Activated gamma-delta T cell (primary cell): Measurements from ENCODE around the gene IQGAP2.

Experiments
- DNase-seq: peaks from one replicate; lab custom pipeline; 2025; lab: John Stamatoyannopoulos, UW

The IQGAP2 gene

DNA sequence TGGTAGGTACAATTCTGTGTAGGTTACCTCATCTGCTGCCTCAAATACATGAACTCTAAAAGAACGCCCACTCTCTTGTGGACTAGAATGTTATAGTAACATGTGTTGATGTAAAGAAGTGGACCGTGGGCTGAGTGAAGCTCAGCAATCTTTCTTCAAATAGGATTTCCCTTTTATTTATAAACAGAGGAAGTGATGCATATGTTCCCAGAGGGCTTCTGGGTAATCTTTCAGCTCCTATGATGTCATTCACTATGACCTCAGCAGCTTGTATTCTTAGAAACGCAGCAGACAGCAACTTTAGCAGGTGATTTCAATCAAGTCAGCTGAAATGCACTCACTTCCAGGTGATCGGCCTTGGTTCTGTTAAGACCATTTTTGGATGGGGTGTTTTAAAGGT lies 205.7 kb downstream of the IQGAP2 start:
- no peak for DNase-seq

- no peak for DNase-seq
Measured at GRCh38 chr5:76610196-76610595, 207.1 kb downstream of the IQGAP2 start.

DNA sequence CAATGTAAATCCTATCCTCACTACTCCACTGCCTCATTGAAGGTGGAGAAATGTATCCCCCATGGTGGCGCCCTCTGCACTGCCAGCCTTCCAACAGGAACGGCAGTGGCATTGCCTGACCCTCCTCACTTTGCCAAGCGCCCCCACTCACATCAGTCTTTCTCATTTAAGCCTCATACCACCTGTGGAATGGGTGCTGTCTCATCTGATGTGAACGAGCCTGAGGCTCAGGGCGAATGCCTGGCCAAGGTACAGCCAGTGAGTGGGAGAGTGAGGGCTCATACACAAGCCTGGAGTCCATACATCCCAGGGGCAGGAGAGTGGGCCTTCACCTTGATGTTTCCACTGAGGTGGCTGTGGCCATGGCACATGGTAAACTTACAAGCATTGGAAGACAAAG lies 209.9 kb downstream of the IQGAP2 start:
- no peak for DNase-seq

DNA sequence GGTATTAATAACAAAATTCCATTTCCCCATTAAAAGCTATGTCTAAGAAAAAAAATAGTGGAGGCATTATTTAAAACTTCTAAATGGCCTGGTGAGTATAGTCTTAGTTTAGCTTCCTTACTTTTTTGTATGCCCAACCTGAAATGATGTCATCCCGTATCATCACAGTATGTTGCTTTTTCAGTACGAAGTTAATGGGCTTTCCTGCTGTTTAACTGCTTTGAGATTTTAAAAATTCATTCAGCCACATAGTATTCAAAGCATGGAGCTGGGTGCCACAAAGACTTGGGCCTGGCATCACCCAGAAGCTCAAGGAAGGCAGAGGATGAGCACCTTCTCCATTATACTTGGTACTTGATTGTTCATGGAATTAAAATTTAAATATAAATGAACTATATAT lies 212.7 kb downstream of the IQGAP2 start:
- DNase-seq, result no peak

DNA sequence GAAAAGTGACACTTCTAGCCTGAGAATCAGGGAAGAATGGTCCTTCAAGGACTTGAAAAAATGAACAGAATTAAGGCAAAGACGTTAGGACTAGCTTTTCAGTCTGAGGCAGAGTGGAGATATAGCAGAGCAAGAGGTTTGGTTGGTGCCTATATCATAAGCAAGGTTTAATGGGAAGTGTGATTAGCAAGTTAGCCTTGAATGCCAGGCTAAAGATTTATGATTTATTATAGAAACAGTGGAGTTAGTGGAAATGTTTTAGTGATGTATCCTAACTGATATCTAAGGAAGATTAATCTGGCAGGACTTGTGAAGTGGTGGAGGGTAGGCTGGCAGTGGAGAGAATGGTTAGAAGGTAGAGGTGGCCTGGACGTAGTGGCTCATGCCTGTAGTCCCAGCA lies 213.1 kb downstream of the IQGAP2 start:
- no peak for DNase-seq

DNA sequence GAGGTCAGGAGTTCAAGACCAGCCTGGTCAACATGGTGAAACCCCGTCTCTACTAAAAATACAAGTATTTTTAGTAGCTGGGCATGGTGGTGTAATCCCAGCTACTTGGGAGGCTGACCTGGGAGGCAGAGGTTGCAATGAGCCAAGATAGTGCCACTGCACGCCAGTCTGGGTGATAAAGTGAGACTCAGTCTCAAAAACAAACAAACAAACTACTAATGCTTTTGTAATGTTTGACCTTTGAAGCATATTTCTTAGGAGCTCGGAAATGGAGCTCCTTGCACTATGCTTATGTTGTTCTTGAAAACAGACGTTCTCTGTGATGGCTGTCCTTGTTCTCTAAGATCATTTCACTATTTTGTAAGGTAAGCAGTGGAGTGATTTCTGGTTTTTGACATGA lies 214.1 kb downstream of the IQGAP2 start:
- DNase-seq, result no peak

- no peak for DNase-seq
Measured at GRCh38 chr5:76617675-76618074, 214.6 kb downstream of the IQGAP2 start.

- no peak for DNase-seq
Measured at GRCh38 chr5:76620166-76620565, 217.1 kb downstream of the IQGAP2 start.

DNA sequence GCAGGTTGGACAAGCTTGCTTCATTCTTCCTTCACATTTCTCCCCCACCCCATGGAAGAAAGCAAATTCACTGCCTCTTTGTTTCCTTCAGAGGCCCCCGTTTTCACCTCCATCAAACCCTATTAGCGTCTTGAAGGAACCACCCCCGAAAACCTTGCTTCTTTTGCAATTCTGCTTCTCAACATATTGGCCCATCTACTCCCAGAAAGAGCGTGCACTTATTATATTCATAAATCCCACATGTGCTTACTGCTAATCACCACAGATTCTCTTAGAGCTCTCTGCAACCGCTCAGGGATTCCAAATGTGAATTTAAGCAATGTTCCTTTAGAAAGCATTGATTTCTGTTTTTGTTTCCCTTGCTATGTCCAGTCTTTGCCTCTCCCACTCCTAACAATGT lies 219.0 kb downstream of the IQGAP2 start:
- no peak for DNase-seq

DNA sequence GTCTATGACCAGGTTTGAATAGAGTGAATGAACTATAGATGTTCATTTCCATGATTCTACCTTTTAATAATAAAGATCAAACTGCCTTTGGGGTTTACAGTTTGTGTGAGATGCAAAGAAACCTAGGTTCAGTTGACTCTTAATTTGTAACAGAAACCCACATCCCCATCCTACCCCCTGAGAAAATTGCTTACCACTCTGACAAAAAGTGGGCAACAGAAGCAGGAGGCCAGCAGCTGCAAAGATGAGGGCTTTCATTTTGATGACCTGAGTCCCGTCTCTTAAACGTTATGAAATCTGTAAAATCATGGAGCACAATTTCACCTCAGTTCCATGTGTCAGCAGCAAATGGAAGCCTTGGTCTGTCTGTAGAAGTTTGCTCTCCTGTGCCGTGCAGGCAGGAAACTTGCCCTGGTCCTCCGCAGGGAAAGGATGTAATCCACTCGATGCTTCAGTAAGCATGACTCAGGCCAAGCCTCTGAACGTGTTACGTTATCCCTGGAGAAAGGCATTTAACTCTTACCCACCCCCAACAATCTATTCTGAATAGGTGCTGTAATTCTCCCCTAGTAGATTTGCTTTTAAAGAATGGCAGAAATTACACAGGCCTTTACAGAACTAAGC lies 220.0 kb downstream of the IQGAP2 start, which contains the start of gene F2RL2:
Gene F2RL2 (minus strand): TSS at position 431 of the 624 bp plus-strand sequence. CDS start 173 bp downstream, at position 258.
- no peak for DNase-seq

- no peak for DNase-seq
Measured at GRCh38 chr5:76625087-76625815, 222.2 kb downstream of the IQGAP2 start.

DNA sequence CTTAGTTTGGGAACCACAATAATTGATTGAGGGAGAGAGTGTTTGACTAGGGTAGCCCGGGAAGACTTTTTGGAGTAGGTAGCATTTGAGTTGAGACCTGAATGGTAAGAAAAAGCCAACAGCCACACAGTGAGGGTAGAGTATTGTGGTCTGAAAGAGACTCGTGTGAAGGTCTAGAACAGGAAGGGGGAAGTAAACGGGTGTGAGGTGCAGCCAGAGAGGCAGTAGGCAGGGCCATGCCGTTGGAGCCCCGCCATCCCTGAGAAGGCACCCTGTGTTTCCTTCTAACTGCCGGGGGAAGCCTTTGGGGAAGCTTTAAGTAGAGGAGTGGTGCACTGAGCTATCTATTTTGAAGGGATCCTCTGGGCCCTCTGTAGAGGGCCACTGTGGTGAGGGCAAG lies 223.7 kb downstream of the IQGAP2 start:
- peak; percentile 8 for DNase-seq

GRCh38 chr5:76634661-76635060 lies 231.6 kb downstream of the IQGAP2 start:
- no peak for DNase-seq

DNA sequence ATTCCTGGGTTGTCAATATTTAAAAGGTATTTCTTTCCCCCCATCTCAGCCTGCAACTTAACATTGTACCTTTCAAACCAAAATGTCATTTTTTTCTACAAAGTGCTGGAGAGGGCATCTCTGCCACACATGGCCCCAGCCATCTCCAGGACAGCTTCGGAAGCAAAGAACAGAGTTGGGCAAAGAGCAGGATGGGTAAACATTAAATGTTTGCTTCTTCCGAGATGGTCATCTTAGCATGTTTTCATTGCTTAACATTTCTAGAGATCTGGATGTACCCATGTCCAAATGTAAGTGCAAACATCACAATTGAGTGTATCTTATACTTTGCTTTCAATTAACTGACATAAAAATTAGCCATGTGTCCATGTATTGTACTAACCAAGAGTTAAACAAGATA lies 234.4 kb downstream of the IQGAP2 start:
- DNase-seq, result no peak

DNA sequence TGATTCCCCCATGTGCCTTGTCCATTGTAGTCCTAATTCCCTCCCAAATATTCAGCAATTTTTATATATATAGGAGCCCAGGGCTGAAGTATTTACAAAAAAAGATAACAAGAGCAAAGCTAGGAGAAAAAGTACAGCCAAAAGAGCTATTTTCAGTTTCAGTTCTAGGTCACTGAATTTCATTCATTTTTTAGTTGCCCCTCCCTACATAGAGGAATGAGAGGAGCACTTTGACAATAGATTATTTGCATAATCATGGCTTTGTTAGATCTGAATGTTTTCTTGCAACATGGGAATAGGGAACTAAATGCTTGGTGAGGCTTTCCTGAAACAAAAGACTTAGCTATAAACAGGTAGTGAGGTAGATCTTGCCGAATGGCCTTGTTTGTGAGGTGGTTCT lies 235.4 kb downstream of the IQGAP2 start:
- DNase-seq, result no peak

DNA sequence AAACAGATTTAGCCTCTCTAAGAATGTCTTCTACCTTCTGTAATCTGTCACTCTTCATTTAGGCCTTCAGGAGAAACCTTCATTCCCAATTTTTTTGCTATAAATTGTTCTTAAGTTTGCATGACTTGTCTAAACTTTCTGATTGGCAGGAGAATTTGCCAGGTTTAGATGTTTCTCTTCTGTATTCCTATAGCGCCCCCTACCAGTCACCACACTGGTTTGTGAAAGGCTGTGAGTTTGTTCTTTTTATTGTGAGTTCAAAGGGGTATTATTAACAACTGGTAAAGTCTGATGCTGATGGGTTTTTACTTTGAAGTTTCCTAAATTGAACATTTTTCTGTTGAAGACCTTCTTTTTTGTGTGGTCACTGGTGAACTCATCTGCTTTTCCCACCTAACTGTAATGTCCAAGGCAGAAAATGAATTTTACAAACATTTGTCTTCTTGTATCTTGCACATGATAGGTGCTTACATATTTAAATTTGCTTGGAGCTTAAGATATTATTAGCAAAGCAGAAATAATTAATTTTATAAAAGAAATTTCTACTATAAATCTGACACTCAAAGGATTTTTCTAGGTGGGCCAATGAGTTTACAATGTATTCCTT lies 238.5 kb downstream of the IQGAP2 start:
- DNase-seq, result no peak

DNA sequence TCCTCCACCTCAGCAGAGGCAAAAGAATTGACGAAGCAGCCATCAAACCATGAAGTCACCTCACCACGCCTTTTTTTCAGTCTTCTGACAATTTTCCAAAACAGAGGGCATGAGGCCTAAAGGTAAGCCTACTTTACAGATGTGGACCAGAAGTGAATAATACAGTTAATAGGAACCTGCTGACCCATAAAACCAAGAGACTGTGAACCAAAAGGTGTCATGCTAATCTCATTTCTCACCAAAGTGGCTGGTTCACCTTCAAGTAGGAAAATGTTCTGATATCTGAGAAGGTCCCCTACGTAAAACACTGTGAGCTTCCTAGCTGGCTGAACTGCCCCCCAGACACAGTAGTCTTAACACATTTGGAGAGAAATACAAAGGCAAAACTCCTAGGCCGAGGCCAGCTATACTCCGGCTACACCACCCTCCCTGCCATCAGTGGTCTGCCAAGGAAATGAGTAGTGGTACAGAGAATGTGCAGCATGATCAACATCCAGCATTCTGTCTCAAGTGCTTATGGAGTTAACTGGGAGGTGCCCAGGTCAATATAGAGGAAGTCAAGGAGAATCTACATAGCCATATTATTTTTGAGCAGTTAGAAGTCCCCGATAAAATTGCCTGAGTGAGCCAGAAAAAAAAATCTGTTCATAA lies 239.4 kb downstream of the IQGAP2 start:
- DNase-seq, result no peak

DNA sequence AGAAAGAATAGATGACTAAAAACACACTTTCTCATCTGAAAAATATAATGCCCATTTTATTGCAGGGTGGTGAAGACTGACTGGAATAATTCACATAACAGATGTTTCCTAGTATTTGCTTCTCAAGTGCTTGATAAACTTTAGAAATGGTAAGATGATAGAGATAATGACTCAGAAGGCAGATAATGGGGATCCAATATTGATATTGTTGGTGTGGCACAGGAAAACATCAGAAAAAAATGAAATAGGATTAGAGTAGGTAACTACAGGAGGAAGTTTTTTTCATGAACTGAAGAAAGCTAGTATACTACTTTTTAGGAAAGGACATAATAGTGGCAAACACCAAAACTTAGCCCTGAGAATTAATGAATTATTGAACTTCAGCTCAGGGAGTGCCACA lies 240.3 kb downstream of the IQGAP2 start:
- DNase-seq, result no peak

DNA sequence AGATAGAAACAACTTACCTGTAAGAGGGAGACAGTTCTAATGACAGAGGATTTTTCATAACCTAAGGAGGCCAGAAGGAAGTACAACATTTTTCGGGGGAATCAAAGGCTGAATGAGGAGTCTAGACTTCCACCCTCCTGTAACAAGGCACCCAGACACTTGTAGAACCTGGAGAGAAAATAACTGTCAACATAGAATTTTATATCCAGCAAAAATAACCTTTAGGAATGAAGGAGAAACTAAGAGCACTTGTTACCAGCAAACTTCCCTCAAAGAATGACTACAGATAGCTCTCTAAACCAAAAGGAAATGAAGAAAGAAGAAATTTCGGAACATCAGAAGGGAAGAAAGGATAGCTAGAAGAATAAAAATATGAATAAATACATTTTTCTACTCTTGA lies 246.1 kb downstream of the IQGAP2 start:
- DNase-seq, result no peak

DNA sequence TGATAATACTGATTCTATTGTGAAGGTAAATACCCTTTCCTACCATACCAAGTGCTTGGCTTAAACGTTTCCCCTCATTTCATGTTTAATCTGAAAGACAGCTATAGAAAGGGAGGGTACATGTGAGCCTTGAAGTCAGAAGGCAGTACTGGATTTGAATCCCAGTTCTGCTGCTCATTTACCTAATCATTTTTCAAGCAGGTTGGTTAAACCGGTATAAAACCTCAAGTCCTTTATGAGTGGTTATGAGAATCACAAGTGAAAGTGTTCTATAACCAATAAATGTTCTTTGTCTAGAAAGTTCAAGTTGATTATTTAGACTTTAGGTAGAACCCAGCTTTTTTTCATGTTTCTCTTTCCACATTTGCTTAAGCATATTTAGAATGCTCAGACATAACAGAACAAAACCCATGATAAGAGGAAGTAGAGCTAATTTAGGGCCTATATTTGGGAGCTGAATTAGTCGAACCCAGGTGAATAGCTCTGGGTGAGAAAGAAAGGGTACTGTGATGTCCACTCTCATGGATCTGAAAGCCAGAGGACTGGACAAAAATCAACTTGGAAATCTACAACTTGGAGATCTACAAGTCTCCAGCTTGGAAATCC lies 249.8 kb downstream of the IQGAP2 start:
- DNase-seq, result no peak

DNA sequence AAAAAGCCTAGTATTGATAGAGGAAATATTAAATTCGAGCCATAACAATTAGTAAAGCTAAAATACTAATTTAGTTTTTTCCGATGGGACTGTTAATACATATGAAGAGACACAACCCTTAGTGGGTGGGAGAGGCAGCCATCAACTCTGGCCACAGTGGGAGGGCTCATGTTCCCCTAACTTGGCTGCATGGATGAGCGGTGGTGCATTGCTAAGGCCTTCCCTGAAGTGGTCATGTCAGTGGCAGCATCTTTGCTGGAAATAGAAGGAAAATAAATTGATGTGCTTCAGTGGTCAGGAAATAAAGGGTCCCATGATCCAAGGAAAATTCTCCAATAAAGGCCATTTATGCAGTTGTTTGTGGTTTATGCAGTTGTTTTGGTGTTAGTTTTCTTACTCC lies 254.0 kb downstream of the IQGAP2 start:
- DNase-seq, result no peak

DNA sequence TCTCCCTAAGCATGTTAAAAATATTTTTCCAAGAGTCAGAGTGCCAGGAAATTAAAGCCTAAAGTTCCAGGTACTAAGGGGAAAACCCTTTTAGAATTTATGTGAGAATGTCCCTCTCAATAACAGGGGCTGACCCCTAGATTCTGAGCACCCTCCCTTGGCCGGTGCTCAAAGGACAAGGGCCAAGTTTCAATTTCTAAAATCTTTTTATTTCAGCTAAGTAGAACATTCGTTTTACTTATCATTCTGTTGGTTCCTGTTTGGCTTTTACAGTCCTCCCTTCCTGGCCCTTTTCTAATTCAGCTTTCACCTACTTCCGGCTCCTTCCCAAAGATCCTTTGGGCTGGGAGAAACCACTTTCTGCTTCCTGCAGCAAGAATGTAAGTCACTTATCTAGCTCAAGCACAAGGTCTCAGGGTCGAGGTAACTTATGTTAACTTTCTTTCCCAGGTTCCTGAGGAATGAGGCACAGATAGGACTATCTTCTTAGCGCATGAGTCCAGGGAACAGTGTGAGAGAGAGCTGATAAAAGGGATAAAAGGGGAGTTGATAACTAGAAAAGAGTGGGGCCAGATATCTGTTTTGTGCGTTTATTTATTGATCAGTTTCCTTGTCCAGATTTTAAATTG lies 254.7 kb downstream of the IQGAP2 start:
- DNase-seq, result no peak
